Nephron progenitor cell (in vitro differentiated cells): ENCODE results near the gene ABCA5.
A peak's percentile ranks its signal among the peaks of the same experiment; 100 is the strongest.

Experiments
- DNase-seq: peaks from one replicate; pipeline ENCODE4 v3.0.0; 2021
- H3K27ac Mint-ChIP-seq: 2 replicates; pipeline ENCODE4 v1.8.0; 2021; ENCODE audit warnings: mild to moderate bottlenecking, moderate library complexity, mixed read lengths
- H3K27me3 Mint-ChIP-seq: 2 replicates; pipeline ENCODE4 v1.8.0; 2021; ENCODE audit warnings: mild to moderate bottlenecking, low read depth, mixed read lengths; ENCODE audit not compliant: poor library complexity
- H3K36me3 Mint-ChIP-seq: 2 replicates; pipeline ENCODE4 v1.8.0; 2021; ENCODE audit warnings: low read depth, mixed read lengths
- H3K4me1 Mint-ChIP-seq: 2 replicates; pipeline ENCODE4 v1.8.0; 2021; ENCODE audit warnings: mixed read lengths
- H3K4me3 Mint-ChIP-seq: 2 replicates; pipeline ENCODE4 v1.8.0; 2021; ENCODE audit warnings: mild to moderate bottlenecking, moderate library complexity, mixed read lengths
- H3K9me3 Mint-ChIP-seq: 2 replicates; pipeline ENCODE4 v1.8.0; 2021; ENCODE audit warnings: mild to moderate bottlenecking, moderate library complexity, mixed read lengths
- TF ChIP-seq, protein P1 (sequence below): fragments of 200-600 bp; sonication (generic); IDR thresholded peaks from 2 replicates; pipeline ENCODE4 v1.5.0; 2021; ENCODE audit warnings: antibody characterized with exemption

The ABCA5 gene

DNA sequence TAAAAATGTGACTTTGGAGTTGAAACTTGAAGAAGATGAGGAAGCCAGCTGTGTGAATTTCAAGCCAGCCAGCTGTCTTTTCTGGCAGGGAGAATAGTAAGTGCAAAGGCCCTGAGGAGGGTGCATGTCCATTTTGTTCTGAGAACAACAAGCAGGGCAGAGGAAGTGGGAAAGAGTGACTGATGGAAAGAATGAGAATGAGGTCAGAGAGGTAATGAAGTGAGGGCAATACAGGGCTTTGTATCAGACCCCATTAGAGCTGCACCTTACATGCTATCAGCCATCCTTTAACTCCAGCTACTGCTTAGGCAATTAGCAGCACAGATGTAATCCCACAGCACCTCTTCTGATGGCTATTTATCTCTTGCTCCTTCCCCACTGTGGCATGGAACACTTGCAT, 34.2 kb upstream of the ABCA5 start:
- Mint-ChIP-seq H3K4me3 (no peak overlapping the region), H3K27me3 (peaks cover 6% of the 10 kb centered on the region), H3K9me3 (no peaks in the 10 kb centered on the region), H3K36me3 (no peaks in the 10 kb centered on the region), H3K27ac (no peak overlapping the region), H3K4me1 (peaks cover 9% of the 10 kb centered on the region)
- TF ChIP-seq, protein P1, sequence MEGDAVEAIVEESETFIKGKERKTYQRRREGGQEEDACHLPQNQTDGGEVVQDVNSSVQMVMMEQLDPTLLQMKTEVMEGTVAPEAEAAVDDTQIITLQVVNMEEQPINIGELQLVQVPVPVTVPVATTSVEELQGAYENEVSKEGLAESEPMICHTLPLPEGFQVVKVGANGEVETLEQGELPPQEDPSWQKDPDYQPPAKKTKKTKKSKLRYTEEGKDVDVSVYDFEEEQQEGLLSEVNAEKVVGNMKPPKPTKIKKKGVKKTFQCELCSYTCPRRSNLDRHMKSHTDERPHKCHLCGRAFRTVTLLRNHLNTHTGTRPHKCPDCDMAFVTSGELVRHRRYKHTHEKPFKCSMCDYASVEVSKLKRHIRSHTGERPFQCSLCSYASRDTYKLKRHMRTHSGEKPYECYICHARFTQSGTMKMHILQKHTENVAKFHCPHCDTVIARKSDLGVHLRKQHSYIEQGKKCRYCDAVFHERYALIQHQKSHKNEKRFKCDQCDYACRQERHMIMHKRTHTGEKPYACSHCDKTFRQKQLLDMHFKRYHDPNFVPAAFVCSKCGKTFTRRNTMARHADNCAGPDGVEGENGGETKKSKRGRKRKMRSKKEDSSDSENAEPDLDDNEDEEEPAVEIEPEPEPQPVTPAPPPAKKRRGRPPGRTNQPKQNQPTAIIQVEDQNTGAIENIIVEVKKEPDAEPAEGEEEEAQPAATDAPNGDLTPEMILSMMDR: no peak
- DNase-seq: no peak

DNA sequence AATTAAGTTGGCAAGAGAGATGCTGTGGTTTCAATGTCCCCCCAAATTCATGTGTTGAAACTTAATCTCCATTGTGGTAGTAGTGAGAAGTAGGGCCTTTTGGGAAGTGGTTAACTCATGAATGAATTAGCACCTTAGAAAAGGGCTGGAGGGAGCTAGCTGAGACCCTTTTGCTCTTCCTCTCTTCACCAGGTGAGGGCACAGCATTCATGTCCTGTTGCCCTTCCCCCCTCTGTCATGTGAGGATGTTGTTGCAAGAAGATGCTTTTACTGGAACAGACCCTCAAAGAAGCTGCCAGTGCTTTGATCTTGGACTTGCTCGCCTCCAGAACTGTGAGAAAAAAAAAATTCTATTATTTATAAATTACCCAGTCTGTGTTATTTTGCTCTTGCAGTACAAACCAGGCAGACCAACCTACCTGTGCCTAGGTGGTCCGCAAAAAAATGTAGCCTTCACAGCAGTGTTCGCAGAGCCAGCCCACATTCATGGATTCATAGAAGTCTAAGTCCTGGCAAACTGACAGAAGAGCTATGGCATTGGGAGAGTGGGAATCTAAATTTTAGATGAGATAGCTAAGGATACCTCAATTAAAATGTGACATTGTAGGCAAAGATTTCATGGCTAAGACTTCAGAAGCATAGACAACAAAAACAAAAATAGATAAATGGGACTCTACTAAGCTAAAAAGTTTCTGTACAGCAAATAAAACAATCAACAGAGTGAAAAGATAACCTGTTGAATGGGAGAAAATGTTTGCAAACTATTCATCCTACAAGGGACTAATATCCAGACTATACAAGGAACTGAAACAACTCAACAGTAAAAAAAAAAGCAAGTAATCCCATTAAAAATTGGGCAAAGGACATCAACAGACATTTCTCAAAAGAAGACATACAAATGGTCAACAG, 32.0 kb upstream of the ABCA5 start:
- TF ChIP-seq, protein P1: peak; percentile 18
- Mint-ChIP-seq H3K36me3 (no peaks in the 10 kb centered on the region), H3K27me3 (peaks cover 5% of the 10 kb centered on the region), H3K27ac (no peak overlapping the region), H3K9me3 (no peaks in the 10 kb centered on the region), H3K4me3 (no peak overlapping the region), H3K4me1 (peaks cover 9% of the 10 kb centered on the region)
- DNase-seq: peak; percentile 10

DNA sequence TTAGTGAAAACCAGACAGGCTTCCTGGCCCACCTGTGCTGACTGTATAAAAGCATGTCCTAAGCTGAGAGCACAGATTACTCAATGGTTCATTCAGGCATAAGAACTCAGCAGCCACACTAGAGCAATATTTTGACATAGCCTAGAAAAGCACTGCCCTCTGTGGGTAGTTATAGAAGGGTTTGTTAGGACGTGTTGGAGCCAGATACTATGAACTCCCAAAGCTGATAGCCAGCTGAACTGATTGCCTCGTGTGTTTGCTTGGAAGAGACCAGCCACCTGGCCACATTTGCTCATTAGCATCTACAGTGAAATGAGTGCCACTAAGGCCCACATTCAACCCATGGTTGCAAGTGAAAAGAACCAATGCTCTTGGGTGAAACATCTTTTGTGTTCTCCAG, 30.8 kb upstream of the ABCA5 start:
- no peak for DNase-seq
- H3K4me1 Mint-ChIP-seq: peaks cover 9% of the 10 kb centered on the region
- no peak overlapping the region for H3K27ac Mint-ChIP-seq
- H3K36me3 Mint-ChIP-seq: no peaks in the 10 kb centered on the region
- no peaks in the 10 kb centered on the region for H3K9me3 Mint-ChIP-seq
- no peak overlapping the region for H3K4me3 Mint-ChIP-seq
- TF ChIP-seq, protein P1: no peak
- no peaks in the 10 kb centered on the region for H3K27me3 Mint-ChIP-seq

DNA sequence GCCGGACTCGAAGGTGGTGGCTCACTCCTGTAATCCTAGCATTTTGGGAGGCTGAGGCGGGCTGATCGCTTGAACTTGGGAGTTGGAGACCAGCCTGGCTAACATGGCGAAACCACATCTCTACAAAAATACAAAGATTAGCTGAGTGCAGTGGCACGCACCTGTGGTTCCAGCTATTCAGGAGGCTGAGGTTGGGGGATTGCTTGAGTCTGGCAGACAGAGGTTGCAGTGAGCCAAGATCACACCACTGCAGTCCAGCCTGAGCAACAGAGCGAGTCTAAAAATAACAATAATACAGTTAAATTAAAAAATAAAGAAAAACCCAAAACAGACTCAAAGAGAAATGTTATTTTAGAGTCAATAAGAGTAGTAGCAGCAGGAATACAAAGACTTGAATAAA, 29.7 kb upstream of the ABCA5 start:
- H3K4me1 Mint-ChIP-seq: peaks cover 18% of the 10 kb centered on the region
- DNase-seq: no peak
- no peaks in the 10 kb centered on the region for H3K9me3 Mint-ChIP-seq
- H3K36me3 Mint-ChIP-seq: no peaks in the 10 kb centered on the region
- no peak overlapping the region for H3K4me3 Mint-ChIP-seq
- TF ChIP-seq, protein P1: no peak
- H3K27me3 Mint-ChIP-seq: no peaks in the 10 kb centered on the region
- H3K27ac Mint-ChIP-seq: peak overlapping the region; percentile 59

DNA sequence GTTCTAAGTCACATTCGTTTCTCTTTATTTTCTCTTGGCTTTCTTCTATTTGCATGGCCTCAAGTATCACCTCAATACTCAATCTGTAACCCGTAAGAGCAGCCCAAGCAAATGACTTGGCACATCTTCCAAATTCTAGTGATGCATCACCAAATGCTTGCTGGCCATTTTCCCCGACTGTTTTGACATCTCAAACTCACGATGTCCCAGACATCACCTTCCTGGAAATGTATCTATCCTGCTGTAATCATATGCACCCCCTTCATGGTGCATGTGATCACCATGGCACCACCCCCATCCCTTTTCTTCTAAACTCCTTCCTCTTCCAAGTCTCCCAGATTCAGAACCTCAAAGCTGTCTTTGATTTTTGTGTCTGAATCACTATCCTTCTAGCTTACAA, 24.0 kb upstream of the ABCA5 start:
- no peak overlapping the region for H3K4me3 Mint-ChIP-seq
- DNase-seq: no peak
- TF ChIP-seq, protein P1: no peak

DNA sequence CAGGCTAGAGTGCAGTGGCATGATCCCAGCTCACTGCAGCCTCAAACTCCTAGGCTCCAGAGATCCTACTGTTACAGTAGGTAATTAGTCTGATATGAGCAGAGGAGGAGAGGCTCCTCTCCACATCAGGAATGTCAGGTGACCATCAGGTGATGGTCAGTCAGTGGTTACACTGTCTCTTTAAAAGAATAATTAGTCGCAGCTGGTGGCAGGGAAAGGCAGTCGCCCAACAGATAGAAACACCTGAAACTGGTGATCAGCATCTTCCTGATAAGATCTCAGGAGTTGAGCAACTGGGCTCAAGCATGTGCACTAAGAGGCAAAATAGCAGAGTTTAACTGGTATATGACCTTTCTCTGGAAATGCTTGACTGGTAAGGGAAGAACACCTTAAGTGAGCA, 21.5 kb upstream of the ABCA5 start:
- Mint-ChIP-seq H3K4me3 (no peak overlapping the region), H3K27me3 (no peaks in the 10 kb centered on the region), H3K4me1 (peaks cover 34% of the 10 kb centered on the region), H3K27ac (no peak overlapping the region), H3K36me3 (no peaks in the 10 kb centered on the region), H3K9me3 (peaks cover 21% of the 10 kb centered on the region)
- no peak for DNase-seq
- TF ChIP-seq, protein P1: no peak

More for the DNA sequence above, 24.0 kb upstream of the ABCA5 start:
- peaks cover 21% of the 10 kb centered on the region for H3K9me3 Mint-ChIP-seq
- peaks cover 31% of the 10 kb centered on the region for H3K4me1 Mint-ChIP-seq
- no peaks in the 10 kb centered on the region for H3K36me3 Mint-ChIP-seq
- H3K27me3 Mint-ChIP-seq: no peaks in the 10 kb centered on the region
- peak overlapping the region; percentile 29 for H3K27ac Mint-ChIP-seq
